ENCODE results near the gene CTAGE9.

DNA sequence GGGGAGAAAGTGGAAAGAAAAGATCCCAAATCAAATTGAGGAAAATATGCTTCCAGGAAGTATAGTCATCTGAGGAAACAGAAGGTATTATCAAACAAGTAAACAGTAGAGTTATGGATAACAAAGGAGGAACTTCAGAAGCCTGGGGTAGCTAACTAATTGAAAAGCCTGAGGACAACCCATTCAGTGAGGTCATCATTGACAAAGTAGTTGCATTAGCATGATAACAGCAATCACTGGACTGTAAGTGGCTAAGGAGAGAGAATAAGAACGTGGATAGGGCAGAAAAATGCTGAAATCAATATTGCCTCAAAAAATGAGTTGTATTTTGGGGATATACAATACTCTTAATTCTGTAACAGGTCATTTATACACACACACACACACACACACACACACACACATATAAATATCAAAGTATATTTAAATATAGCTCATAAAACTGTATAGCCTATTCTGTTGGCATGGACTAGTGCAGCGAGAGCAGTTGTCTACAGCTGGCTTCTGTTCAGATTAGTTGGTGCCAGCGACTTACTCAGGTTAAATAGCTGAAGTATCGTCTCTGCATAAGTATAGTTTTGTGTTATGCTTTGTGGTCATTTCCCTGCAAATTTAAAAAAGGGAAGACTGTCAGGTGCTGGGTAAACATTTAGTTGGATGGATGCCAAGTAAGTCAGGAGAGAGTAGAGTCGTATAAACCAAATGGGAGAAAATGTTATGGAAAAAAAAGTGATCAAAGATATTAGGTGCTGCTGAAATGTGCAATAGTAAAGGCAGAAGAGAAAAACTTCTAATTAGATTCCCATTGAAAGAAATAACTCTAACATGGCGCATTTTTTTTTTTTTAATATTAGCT lies 33.8 kb upstream of the CTAGE9 start:
- TF ChIP-seq, protein P1, sequence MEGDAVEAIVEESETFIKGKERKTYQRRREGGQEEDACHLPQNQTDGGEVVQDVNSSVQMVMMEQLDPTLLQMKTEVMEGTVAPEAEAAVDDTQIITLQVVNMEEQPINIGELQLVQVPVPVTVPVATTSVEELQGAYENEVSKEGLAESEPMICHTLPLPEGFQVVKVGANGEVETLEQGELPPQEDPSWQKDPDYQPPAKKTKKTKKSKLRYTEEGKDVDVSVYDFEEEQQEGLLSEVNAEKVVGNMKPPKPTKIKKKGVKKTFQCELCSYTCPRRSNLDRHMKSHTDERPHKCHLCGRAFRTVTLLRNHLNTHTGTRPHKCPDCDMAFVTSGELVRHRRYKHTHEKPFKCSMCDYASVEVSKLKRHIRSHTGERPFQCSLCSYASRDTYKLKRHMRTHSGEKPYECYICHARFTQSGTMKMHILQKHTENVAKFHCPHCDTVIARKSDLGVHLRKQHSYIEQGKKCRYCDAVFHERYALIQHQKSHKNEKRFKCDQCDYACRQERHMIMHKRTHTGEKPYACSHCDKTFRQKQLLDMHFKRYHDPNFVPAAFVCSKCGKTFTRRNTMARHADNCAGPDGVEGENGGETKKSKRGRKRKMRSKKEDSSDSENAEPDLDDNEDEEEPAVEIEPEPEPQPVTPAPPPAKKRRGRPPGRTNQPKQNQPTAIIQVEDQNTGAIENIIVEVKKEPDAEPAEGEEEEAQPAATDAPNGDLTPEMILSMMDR (IDR thresholded peaks at IDR 0.05) = no peak
- TF ChIP-seq, protein P2, sequence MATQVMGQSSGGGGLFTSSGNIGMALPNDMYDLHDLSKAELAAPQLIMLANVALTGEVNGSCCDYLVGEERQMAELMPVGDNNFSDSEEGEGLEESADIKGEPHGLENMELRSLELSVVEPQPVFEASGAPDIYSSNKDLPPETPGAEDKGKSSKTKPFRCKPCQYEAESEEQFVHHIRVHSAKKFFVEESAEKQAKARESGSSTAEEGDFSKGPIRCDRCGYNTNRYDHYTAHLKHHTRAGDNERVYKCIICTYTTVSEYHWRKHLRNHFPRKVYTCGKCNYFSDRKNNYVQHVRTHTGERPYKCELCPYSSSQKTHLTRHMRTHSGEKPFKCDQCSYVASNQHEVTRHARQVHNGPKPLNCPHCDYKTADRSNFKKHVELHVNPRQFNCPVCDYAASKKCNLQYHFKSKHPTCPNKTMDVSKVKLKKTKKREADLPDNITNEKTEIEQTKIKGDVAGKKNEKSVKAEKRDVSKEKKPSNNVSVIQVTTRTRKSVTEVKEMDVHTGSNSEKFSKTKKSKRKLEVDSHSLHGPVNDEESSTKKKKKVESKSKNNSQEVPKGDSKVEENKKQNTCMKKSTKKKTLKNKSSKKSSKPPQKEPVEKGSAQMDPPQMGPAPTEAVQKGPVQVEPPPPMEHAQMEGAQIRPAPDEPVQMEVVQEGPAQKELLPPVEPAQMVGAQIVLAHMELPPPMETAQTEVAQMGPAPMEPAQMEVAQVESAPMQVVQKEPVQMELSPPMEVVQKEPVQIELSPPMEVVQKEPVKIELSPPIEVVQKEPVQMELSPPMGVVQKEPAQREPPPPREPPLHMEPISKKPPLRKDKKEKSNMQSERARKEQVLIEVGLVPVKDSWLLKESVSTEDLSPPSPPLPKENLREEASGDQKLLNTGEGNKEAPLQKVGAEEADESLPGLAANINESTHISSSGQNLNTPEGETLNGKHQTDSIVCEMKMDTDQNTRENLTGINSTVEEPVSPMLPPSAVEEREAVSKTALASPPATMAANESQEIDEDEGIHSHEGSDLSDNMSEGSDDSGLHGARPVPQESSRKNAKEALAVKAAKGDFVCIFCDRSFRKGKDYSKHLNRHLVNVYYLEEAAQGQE (IDR thresholded peaks at IDR 0.05; ENCODE audit: insufficient read depth in 1 of 2, low read depth in 2 of 2, low read length in 1 of 2) = no peak
